ENCODE data around the gene ZNF569.
"Not testable (repeated sequence)": the region's sequence is repeated elsewhere in the genome, so short reads cannot be mapped to it uniquely, and the experiment has no call there.

The ZNF569 gene

DNA sequence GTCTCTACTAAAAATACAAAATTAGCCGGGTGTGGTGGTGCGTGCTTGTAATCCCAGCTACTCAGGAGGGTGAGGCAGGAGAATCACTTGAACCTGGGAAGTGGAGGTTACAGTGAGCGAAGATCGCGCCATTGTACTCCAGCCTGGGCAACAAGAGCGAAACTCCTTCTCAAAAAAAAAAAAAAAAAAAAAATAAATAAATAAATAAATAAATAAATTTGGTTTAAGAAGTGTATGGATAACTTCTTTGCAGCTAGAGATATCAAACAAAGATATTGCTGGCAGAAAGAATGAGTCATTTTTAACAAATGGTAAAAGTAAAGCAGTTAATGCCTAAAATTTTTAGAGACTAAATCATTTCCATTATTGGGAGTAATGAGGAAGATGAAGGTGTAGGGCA, 75.8 kb downstream of the ZNF569 start:
- not testable (repeated sequence) for DNase-seq

DNA sequence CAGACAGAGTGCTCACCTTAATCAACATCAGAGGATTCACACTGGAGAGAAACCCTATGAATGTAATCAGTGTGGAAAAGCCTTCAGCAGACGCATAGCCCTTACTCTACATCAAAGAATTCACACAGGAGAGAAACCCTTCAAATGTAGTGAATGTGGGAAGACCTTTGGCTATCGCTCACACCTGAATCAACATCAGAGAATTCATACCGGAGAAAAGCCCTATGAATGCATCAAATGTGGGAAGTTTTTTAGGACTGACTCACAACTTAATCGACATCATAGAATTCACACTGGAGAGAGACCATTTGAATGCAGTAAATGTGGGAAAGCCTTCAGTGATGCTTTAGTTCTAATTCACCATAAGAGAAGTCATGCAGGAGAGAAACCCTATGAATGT, 78.0 kb downstream of the ZNF569 start:
- no peak for DNase-seq

DNA sequence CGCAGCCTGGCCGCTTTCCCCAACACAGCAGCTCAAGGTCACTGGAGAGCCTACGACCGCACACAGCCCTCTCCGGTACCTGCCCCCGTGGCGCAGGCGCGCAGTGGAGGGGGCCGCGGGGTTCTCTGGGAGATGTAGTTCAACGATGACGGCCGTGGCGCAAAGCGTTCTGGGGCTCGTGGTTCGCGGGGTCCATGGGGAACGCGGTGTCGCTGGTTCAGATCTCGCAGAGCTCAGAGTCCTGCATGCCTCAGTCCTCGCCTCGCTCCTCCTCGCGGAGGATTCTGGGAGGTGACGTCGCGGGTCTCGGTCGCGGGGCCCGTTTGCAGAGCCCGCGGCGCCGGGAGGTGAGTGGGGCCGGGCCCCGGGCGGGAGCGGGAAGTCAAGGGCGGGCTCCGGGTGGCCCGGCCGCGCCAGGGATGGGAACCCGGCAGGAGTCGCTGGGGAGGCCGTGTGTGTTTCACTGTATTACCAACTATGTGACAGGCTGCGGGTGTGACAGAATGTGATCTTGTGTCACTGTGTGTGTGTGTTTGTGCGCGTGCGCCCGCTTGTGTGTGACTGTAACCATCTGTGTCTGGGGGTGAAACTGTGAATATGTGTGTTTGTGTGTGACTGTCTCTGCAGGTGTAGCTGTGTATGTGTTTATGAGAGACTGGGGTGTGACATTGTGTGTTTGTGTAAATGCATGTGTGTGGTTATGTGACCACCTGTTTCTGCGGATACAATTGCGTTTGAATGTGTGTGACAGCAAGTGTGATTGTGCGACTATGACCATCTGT, 96.2 kb downstream of the ZNF569 start, which contains the start of gene ZNF527:
TSS of gene ZNF527 (plus strand) at position 220 of the 782 bp plus-strand sequence. CDS start 3,100 bp downstream, outside the sequence.
- DNase-seq: peak; percentile 98

DNA sequence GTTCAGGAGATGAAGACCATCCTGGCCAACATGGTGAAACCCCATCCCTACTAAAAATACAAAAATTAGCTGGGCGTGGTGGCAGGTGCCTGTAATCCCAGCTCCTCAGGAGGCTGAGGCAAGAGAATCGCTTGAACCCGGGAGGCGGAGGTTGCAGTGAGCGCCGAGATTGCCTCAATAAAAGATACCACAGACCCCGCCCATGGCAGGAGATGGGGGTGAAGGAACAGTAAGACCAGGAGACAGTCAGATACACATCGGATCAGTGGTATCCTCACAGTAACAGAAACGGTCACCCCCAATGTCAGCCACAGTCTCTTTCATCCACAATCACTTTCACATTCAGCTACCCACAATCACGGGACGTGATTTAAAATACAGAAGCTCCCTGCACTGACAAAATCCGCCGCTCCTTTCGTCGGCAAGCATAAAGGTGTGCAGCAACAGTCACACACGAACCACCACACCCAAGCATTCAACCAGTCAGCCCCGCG, 96.8 kb downstream of the ZNF569 start:
- DNase-seq: not testable (repeated sequence)

DNA sequence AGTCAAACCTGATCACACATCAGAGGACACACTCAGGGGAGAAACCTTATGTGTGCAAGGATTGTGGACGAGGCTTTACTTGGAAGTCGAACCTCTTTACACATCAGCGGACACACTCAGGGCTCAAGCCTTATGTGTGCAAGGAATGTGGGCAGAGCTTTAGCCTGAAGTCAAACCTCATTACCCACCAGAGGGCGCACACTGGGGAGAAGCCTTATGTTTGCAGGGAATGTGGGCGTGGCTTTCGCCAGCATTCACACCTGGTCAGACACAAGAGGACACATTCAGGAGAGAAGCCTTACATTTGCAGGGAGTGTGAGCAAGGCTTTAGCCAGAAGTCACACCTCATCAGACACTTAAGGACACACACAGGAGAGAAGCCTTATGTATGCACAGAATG, 104.5 kb downstream of the ZNF569 start:
- peak; percentile 7 for DNase-seq

DNA sequence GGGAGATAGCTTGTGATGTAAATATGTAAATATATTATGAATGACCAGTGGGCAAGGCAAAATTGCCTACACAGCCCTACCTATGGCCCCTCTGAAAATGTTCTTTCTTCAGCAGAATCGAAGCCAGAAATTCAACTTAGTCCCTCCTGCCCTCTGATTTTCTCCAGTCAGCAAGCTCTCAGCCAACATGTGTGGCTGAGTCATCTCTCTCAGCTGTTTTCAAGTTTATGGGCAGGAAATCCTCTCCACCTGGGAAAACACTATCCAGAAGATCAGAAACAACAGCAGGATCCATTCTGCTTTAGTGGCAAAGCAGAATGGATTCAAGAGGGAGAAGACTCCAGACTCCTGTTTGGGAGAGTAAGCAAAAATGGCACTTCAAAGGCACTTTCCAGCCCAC, 105.2 kb downstream of the ZNF569 start:
- no peak for DNase-seq

All from hematopoietic multipotent progenitor cell treated with erythropoietin and hydrocortisone succinate and interleukin-3 and kit ligand, for 4 days (in vitro differentiated cells).